Mesenchymal stem cell (in vitro differentiated cells and primary cell): Measurements from ENCODE around the gene FRMD4A.
"Not testable (repeated sequence)": the region's sequence is repeated elsewhere in the genome, so short reads cannot be mapped to it uniquely, and the experiment has no call there.

Source experiments
- DNase-seq: peaks from one replicate; pipeline ENCODE4 v3.0.0-alpha.2; 2013
- H2AFZ ChIP-seq: one replicate; pipeline ENCODE4 v1.6.1; 2013; ENCODE audit warnings: low read depth, mild to moderate bottlenecking, control low read depth, inconsistent platforms, low read length, moderate library complexity
- H2AK5ac ChIP-seq: 2 replicates; pipeline ENCODE4 v1.6.1; 2013; ENCODE audit warnings: low read length, moderate library complexity, mild to moderate bottlenecking, inconsistent platforms; ENCODE audit not compliant: severe bottlenecking
- H2BK120ac ChIP-seq: one replicate; pipeline ENCODE4 v1.6.1; 2013; ENCODE audit warnings: low read depth, mild to moderate bottlenecking, inconsistent platforms, low read length, moderate library complexity
- H2BK12ac ChIP-seq, 2 experiments: one replicate each; pipeline ENCODE4 v1.6.1; 2013; ENCODE audit warnings: inconsistent platforms in 2 of 2, low read length in 2 of 2, mild to moderate bottlenecking in 2 of 2, moderate library complexity in 2 of 2, control low read depth in 1 of 2
- H2BK15ac ChIP-seq: one replicate; pipeline ENCODE4 v1.6.1; 2013; ENCODE audit warnings: mild to moderate bottlenecking, low read depth, inconsistent platforms; ENCODE audit not compliant: poor library complexity, severe bottlenecking
- H2BK5ac ChIP-seq: 2 replicates; pipeline ENCODE4 v1.6.1; 2013; ENCODE audit warnings: low read depth, mild to moderate bottlenecking, low read length, control low read depth, inconsistent platforms; ENCODE audit not compliant: poor library complexity, severe bottlenecking
- H3K14ac ChIP-seq, 2 experiments: one replicate each; pipeline ENCODE4 v1.6.1; 2013; ENCODE audit warnings: inconsistent platforms in 2 of 2, low read length in 2 of 2, control low read depth in 1 of 2, mild to moderate bottlenecking in 1 of 2, moderate library complexity in 1 of 2
- H3K18ac ChIP-seq, 2 experiments: one replicate each; pipeline ENCODE4 v1.6.1; 2013; ENCODE audit warnings: inconsistent platforms in 2 of 2, low read length in 2 of 2, control low read depth in 1 of 2, low read depth in 1 of 2, mild to moderate bottlenecking in 1 of 2
- H3K23ac ChIP-seq, 2 experiments: one replicate each; pipeline ENCODE4 v1.6.1; 2013; ENCODE audit warnings: inconsistent platforms in 2 of 2, low read length in 2 of 2, mild to moderate bottlenecking in 2 of 2, moderate library complexity in 2 of 2, control low read depth in 1 of 2
- H3K27ac ChIP-seq: 2 replicates; pipeline ENCODE4 v1.5.1; 2013; ENCODE audit warnings: mild to moderate bottlenecking, moderate library complexity, low read length, control low read depth, inconsistent platforms; ENCODE audit not compliant: poor library complexity, severe bottlenecking
- H3K27me3 ChIP-seq, 2 experiments: 2 replicates each; pipeline versions ENCODE4 v1.6.1 to v1.7.0; 2013; ENCODE audit warnings: low read length in 2 of 2, mild to moderate bottlenecking in 2 of 2, moderate library complexity in 2 of 2, control low read depth in 1 of 2, inconsistent platforms in 1 of 2; ENCODE audit not compliant: control insufficient read depth in 1 of 2, insufficient read depth in 1 of 2
- H3K36me3 ChIP-seq, 2 experiments: 2 replicates each; pipeline versions ENCODE4 v1.6.1 to v1.7.0; 2013; ENCODE audit warnings: low read length in 2 of 2, control low read depth in 1 of 2, inconsistent platforms in 1 of 2, low read depth in 1 of 2, mild to moderate bottlenecking in 1 of 2; ENCODE audit not compliant: insufficient read depth in 2 of 2, control insufficient read depth in 1 of 2
- H3K4ac ChIP-seq, 2 experiments: one replicate each; pipeline ENCODE4 v1.6.1; 2013; ENCODE audit warnings: inconsistent platforms in 2 of 2, low read length in 2 of 2, mild to moderate bottlenecking in 2 of 2, moderate library complexity in 2 of 2, control low read depth in 1 of 2, low read depth in 1 of 2
- H3K4me1 ChIP-seq: 2 replicates; pipeline ENCODE4 v1.6.1; 2013; ENCODE audit warnings: low read depth, low read length, control low read depth; ENCODE audit not compliant: control insufficient read depth, insufficient read depth
- H3K4me2 ChIP-seq: 2 replicates; pipeline ENCODE4 v1.6.1; 2013; ENCODE audit warnings: low read length, mild to moderate bottlenecking, inconsistent platforms; ENCODE audit not compliant: poor library complexity, severe bottlenecking
- H3K4me3 ChIP-seq, 2 experiments: 2 replicates each; pipeline versions ENCODE4 v1.5.1 to v1.7.0; 2013; ENCODE audit warnings: low read length in 2 of 2, mild to moderate bottlenecking in 2 of 2, control low read depth in 1 of 2, low read depth in 1 of 2; ENCODE audit not compliant: insufficient read depth in 1 of 2
- H3K79me1 ChIP-seq: replicated peaks from 2 replicates; pipeline ENCODE4 v1.6.1; 2013; ENCODE audit warnings: mild to moderate bottlenecking, control low read depth, low read length, inconsistent platforms; ENCODE audit not compliant: poor library complexity, severe bottlenecking
- H3K9ac ChIP-seq: 2 replicates; pipeline ENCODE4 v1.7.0; 2013; ENCODE audit warnings: mild to moderate bottlenecking, low read length, moderate library complexity
- H3K9me3 ChIP-seq: 2 replicates; pipeline ENCODE4 v1.7.0; 2013; ENCODE audit warnings: mild to moderate bottlenecking, low read length; ENCODE audit not compliant: control insufficient read depth
- H4K8ac ChIP-seq: one replicate; pipeline ENCODE4 v1.6.1; 2013; ENCODE audit warnings: inconsistent platforms, mild to moderate bottlenecking, low read length, moderate library complexity
- H4K91ac ChIP-seq: one replicate; pipeline ENCODE4 v1.6.1; 2013; ENCODE audit warnings: mild to moderate bottlenecking, low read length, inconsistent platforms
- WGBS: methylation state at CpG from one replicate; pipeline ENCODE4 v1.1.7; 2013; ENCODE audit warnings: mixed read lengths; 5-methylcytosine and 5-hydroxymethylcytosine counted together

The FRMD4A gene

DNA sequence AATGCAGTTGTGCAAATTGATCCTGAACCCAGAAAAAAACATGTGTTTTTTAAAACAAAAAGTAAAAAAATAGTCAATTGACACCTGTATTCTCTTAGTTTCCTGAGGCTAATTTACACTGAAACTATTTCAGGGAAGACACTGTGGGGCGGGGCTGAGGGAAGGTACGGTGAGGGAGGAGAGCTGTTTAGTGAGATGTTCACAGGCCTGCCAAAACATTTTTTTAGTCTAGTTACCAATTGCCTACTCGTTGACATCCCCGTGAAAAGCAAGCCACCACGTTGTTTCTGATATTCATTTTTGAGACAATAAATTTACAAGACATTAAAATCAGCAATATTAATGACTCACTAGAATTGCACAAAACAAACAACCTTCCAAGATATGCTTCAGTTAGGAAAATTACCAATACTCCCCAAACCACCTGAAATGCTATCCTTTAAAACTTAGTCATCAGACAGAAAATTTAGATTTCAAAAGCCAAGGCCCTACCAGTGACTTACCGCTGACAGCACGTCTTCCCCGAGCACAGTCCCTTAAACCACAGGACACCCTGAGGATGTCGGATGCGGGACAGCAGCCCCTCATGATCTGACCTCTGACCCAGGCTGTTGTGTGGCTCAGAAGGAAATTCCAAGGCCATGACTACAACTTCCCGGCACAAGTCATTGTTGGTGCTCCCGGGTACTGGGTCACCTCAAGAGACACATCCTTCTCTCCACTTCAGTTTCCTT is 464.8 kb downstream of the FRMD4A start:
- Histone ChIP-seq H2BK5ac (no peak overlapping the region), H3K23ac (no peak overlapping the region), H4K91ac (no peak overlapping the region), H2AK5ac (no peak overlapping the region), H3K9ac (peak overlapping the region; percentile 35), H3K36me3 (peaks cover 0 to 15% of the 10 kb centered on the region in 2 experiments), H2BK120ac (no peak overlapping the region), H3K18ac (peak overlapping the region; percentile 49 to 52), H3K4ac (peak overlapping the region in 1 of 2 experiments; percentile 48), H3K27me3 (no peaks in the 10 kb centered on the region), H4K8ac (peak overlapping the region; percentile 87), H3K4me3 (peak overlapping the region in 1 of 2 experiments; percentile 17), H2BK12ac (peak overlapping the region in 1 of 2 experiments; percentile 89), H3K4me2 (no peak overlapping the region), H3K14ac (no peak overlapping the region), H3K79me1 (peaks cover 21% of the 10 kb centered on the region), H2AFZ (no peak overlapping the region), H3K4me1 (peaks cover 14% of the 10 kb centered on the region), H3K27ac (peak overlapping the region; percentile 43), H3K9me3 (no peaks in the 10 kb centered on the region), H2BK15ac (peak overlapping the region; percentile 63)
- 0% methylated on average over 10 of the region's 12 CpGs for WGBS
- peak; percentile 86 for DNase-seq

DNA sequence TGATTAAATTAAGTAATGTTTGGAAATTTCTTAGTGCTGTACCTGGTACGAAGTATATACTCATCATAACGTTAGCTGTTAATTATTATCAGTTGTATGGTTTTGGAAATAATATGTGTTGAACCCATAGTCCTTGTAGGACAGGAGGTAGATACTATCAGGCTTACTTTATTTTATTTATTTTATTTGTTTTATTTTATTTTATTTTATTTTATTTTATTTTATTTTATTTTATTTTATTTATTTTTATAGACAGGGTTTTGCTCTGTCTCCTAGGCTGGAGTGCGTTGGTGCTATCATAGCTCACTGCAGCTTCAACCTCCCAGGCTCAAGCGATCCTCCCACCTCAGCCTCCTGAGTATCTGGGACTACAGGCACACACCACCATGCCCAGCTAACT is 465.5 kb downstream of the FRMD4A start:
- H3K79me1 ChIP-seq = peaks cover 17% of the 10 kb centered on the region
- H3K4me1 ChIP-seq = peaks cover 12% of the 10 kb centered on the region
- not testable (repeated sequence) for H2BK120ac ChIP-seq, H2AFZ ChIP-seq, H3K36me3 ChIP-seq, H4K91ac ChIP-seq, H3K9ac ChIP-seq, H3K4me2 ChIP-seq, H3K4me3 ChIP-seq, H3K14ac ChIP-seq, H2AK5ac ChIP-seq, H2BK5ac ChIP-seq, H3K23ac ChIP-seq, DNase-seq, H3K9me3 ChIP-seq, H3K27me3 ChIP-seq
- peak overlapping the region; percentile 43 for H3K27ac ChIP-seq
- peak overlapping the region; percentile 56 for H4K8ac ChIP-seq
- H3K18ac ChIP-seq = peak overlapping the region in 1 of 2 experiments; percentile 52
- WGBS = 98% methylated on average over 4 of the region's 4 CpGs
- peak overlapping the region; percentile 69 to 89 for H2BK12ac ChIP-seq
- H3K4ac ChIP-seq = peak overlapping the region in 1 of 2 experiments; percentile 48
- peak overlapping the region; percentile 63 for H2BK15ac ChIP-seq

DNA sequence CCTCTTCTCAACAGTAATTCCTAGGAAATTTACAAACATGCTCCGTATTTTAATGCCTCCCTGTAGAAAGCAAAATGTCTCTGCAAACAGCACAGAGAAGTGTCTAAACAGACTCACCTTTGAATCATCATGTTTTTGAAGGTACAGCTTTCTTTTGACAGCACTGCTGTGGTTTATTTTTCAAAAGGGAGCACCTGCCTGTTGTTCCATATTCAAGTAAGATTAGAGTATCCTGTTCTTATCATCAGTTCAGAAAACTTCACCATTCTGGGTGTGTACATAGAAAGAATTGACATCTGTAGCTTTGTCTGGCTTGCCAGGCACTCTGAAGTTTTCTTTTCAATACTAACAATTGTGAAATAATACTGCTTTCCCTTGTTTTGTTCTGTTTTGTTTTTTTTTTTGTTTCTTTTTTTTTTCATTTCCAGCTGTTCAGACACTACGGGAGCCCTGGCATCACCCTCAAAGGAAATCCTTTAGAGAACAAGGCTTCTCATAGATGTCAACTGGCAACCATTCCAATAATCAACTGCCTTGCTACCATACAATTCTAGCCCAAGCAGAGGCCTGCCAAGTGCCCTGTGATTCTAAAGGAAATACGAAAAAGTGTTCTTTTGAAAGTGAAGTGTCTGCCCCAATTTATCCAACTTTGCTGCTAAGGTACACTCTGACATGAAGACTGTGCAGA is 468.0 kb downstream of the FRMD4A start:
- Histone ChIP-seq H3K9me3 (no peaks in the 10 kb centered on the region), H3K27me3 (no peaks in the 10 kb centered on the region), H2BK15ac (no peak overlapping the region), H3K4ac (no peak overlapping the region), H3K23ac (no peak overlapping the region), H3K27ac (no peak overlapping the region), H3K79me1 (peaks cover 5% of the 10 kb centered on the region), H4K91ac (no peak overlapping the region), H2AFZ (no peak overlapping the region), H3K9ac (no peak overlapping the region), H2BK12ac (no peak overlapping the region), H3K4me3 (no peak overlapping the region), H3K36me3 (no peaks in the 10 kb centered on the region), H2BK5ac (no peak overlapping the region), H3K18ac (no peak overlapping the region), H3K4me1 (peaks cover 13% of the 10 kb centered on the region), H3K14ac (no peak overlapping the region), H4K8ac (no peak overlapping the region), H3K4me2 (no peak overlapping the region), H2BK120ac (no peak overlapping the region), H2AK5ac (no peak overlapping the region)
- WGBS = 78% methylated on average over 3 of the region's 3 CpGs
- no peak for DNase-seq

DNA sequence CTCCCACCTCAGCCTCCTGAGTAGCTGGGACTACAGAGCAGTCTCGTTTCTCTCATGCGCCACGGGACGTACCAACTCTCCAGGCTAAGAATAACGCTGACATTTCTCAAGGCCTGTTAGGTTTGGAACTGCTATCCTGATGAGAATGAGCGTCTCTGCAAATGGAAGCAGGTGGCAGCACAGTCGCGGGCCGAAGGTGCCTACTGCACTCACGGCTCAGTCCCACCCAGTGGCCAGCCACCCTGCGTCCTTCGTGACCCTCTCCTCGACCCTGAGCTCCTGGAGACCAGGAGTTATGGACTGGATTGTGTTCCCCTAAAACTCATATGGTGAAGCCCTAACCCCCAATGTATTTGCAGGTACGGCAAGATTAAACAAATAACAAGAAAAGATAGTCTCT is 469.8 kb downstream of the FRMD4A start:
- H4K8ac ChIP-seq = no peak overlapping the region
- H3K4me2 ChIP-seq = no peak overlapping the region
- no peak overlapping the region for H2AFZ ChIP-seq
- no peaks in the 10 kb centered on the region for H3K27me3 ChIP-seq
- H3K9ac ChIP-seq = no peak overlapping the region
- DNase-seq = no peak
- H2AK5ac ChIP-seq = no peak overlapping the region
- no peak overlapping the region for H3K23ac ChIP-seq
- peak overlapping the region in 1 of 2 experiments; percentile 29 for H2BK12ac ChIP-seq
- no peak overlapping the region for H3K14ac ChIP-seq
- H3K27ac ChIP-seq = no peak overlapping the region
- H2BK5ac ChIP-seq = no peak overlapping the region
- no peak overlapping the region for H3K4me3 ChIP-seq
- peak overlapping the region in 1 of 2 experiments; percentile 11 for H3K4ac ChIP-seq
- no peak overlapping the region for H2BK120ac ChIP-seq
- 97% methylated on average over 14 of the region's 14 CpGs for WGBS
- H4K91ac ChIP-seq = no peak overlapping the region
- H3K9me3 ChIP-seq = no peaks in the 10 kb centered on the region
- peaks cover 7% of the 10 kb centered on the region for H3K4me1 ChIP-seq
- no peak overlapping the region for H2BK15ac ChIP-seq
- H3K18ac ChIP-seq = no peak overlapping the region
- H3K36me3 ChIP-seq = peaks cover 0 to 7% of the 10 kb centered on the region in 2 experiments
- H3K79me1 ChIP-seq = peaks cover 8% of the 10 kb centered on the region
